Measurements from ENCODE around the gene HEPACAM.

- TF ChIP-seq CTCF (IDR thresholded peaks at IDR 0.05): peak; percentile 34 to 64 (median 49)
- no peak for TF ChIP-seq POLR2A (IDR thresholded peaks at IDR 0.05)
Measured at GRCh38 chr11:124961972-124962609, 26.2 kb upstream of the HEPACAM start.
